ENCODE results near the gene SERPINB3.
"Not testable (repeated sequence)": the region's sequence is repeated elsewhere in the genome, so short reads cannot be mapped to it uniquely, and the experiment has no call there.

SERPINB3 gene

DNA sequence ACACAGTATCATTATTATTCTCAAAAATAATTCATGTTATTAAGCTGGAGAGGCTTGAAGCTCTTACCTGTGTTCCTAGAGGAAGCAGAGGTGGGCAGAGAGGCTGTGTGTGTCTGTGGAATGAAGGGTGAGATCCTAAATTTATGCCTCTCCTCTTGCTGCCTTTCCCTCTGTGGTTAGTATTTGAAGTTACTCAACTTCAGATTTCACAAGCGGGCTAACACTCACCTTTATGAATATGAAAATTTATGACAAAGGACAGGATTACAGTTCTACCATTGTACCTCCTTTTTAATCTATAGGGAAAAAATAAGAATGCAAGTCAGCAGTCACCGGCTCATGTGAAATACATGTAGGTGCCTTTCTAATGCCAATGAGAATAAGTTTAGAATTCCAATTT lies 17.6 kb downstream of the SERPINB3 start, which contains the start of gene SERPINB4:
Gene SERPINB4 (minus strand): TSS at position 115 of the 400 bp plus-strand sequence. CDS start 679 bp downstream, outside the sequence.
- not testable (repeated sequence) for H3K9ac ChIP-seq (ENCODE audit: low read depth, low read length); H3K4me3 ChIP-seq (ENCODE audit: low read depth, low read length); H3K9me3 ChIP-seq (ENCODE audit: control insufficient read depth, insufficient read depth, low read length); H3K27me3 ChIP-seq (ENCODE audit: control insufficient read depth, insufficient read depth, low read length); H3K4me1 ChIP-seq (ENCODE audit: control insufficient read depth, insufficient read depth, low read length); H3K36me3 ChIP-seq (ENCODE audit: control insufficient read depth, insufficient read depth, low read length)

DNA sequence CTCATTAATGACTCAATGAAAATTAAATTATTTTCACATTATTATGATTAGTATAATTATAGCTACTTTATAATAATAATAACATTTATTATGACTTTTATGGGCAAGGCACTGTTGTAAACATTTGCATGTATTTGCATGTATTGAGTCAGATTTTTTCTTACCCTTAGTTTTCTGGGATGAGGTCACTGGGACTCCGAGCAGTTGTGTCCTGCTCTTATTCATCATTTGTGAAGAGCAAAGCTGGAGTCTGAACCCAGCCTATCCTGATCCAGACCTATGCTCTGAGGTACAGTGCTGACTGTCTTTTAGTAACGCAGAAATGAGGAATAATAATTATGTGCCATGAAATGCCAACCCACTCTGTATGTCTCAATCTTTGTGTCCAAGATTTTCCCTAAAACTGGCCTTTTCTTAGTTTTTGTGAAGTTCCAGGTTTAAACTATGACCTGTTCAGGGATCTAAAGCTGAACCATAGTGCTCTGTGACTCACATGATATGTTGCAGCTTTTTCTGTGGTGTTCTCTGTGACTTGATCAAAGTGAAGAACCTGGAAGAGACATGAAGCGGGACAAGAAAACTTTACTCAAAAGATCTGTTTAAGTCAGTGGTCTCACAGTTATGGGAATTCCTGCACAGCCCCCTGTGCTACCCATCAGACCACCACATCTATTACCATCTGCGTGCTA lies 18.9 kb downstream of the SERPINB3 start:
- H3K9ac ChIP-seq (ENCODE audit: low read depth, low read length); H3K9me3 ChIP-seq (ENCODE audit: control insufficient read depth, insufficient read depth, low read length); H3K4me1 ChIP-seq (ENCODE audit: control insufficient read depth, insufficient read depth, low read length); H3K36me3 ChIP-seq (ENCODE audit: control insufficient read depth, insufficient read depth, low read length); H3K4me3 ChIP-seq (ENCODE audit: low read depth, low read length); H3K27me3 ChIP-seq (ENCODE audit: control insufficient read depth, insufficient read depth, low read length): not testable (repeated sequence)

DNA sequence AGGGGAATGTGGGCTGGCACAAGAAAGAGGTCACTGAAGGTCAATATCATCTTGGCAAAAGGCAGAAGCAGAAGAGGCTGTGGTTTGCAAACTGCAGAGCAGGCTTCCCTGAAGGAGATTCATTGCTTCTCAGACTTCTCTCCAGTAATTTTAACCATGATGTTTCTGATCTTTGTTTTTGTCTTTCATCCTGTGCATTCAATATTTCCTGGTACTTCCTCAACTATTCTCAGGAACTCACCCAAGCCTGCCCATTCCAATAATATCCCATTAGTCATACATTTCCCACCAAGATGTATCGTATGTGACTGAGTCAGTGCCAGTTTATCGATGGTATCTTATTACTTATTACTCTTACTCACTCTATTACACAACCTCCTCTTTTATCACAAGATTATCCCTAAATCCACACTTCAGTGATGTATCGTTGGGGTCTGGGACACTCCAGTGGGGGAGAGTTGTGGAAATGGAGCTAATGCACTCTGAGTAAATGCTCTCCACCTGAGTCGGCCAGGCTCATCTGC lies 20.5 kb downstream of the SERPINB3 start:
- not testable (repeated sequence) for H3K27me3 ChIP-seq (ENCODE audit: control insufficient read depth, insufficient read depth, low read length)

DNA sequence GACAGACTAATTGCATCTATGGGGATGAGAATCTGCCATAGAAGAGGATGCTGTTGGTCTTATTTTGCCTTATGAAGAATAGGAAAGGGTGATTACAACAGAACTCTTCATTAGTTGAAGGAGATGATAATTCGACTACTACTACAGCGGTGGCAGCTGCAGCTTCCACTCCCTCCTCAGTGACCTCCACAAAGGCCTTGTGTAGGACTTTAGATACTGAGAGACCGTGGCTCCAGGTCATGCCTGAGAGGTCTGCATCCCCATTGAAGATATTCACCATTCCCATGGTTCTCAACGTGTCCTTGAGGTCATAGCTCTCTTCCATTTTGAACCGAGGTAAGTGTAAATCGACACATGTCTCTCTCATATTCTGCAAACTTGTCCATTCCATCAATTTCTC lies 24.0 kb downstream of the SERPINB3 start:
- Histone ChIP-seq H3K9ac (ENCODE audit: low read depth, low read length) (no peak overlapping the region), H3K4me3 (ENCODE audit: low read depth, low read length) (no peak overlapping the region), H3K4me1 (ENCODE audit: control insufficient read depth, insufficient read depth, low read length) (no peaks in the 10 kb centered on the region), H3K36me3 (ENCODE audit: control insufficient read depth, insufficient read depth, low read length) (no peaks in the 10 kb centered on the region), H3K9me3 (ENCODE audit: control insufficient read depth, insufficient read depth, low read length) (no peaks in the 10 kb centered on the region), H3K27me3 (ENCODE audit: control insufficient read depth, insufficient read depth, low read length) (no peaks in the 10 kb centered on the region)

More for the DNA sequence above, 20.5 kb downstream of the SERPINB3 start:
- H3K4me3 ChIP-seq (ENCODE audit: low read depth, low read length); H3K9me3 ChIP-seq (ENCODE audit: control insufficient read depth, insufficient read depth, low read length); H3K36me3 ChIP-seq (ENCODE audit: control insufficient read depth, insufficient read depth, low read length); H3K4me1 ChIP-seq (ENCODE audit: control insufficient read depth, insufficient read depth, low read length); H3K9ac ChIP-seq (ENCODE audit: low read depth, low read length): not testable (repeated sequence)

DNA sequence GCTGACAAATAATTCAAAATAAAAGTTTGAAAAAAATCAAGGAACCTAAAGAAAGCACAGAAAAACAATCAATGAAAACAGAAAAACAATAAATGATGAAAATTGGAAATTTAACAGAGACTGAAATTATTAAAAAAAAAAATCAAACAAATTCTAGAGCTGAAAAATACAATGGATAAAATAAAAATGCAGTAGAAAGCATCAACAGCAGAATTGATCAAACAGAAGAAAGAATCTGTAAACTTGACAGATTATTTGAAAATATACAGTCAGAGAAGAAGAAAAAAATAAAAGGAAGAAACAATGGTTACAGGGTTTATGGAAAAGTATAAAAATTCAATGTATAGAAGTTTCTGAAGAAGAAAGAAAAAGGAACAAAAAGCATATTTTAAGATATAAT lies 33.9 kb downstream of the SERPINB3 start:
- no peak overlapping the region for H3K4me3 ChIP-seq (ENCODE audit: low read depth, low read length)
- no peaks in the 10 kb centered on the region for H3K27me3 ChIP-seq (ENCODE audit: control insufficient read depth, insufficient read depth, low read length)
- no peaks in the 10 kb centered on the region for H3K36me3 ChIP-seq (ENCODE audit: control insufficient read depth, insufficient read depth, low read length)
- no peaks in the 10 kb centered on the region for H3K4me1 ChIP-seq (ENCODE audit: control insufficient read depth, insufficient read depth, low read length)
- H3K9me3 ChIP-seq (ENCODE audit: control insufficient read depth, insufficient read depth, low read length), result peaks cover 2% of the 10 kb centered on the region
- H3K9ac ChIP-seq (ENCODE audit: low read depth, low read length), result no peak overlapping the region

DNA sequence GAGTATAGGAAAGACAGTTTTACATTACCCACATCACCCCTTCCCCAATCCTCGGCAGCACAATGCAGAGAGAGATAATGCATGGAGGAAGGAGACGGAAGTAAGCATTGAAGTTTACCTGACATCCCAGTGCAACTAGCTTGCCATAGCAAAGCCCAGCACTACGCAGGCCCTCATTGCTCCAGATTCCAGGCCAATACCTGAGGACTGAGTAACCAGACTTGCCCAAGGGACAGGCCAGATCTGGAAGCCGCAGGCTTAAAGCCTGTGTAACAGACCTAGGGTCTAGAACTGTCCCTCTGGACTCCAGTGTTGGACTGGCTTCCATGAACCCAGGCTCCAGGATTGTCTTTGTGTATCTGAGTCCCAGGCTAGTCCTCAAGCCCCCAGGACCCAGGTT lies 35.3 kb downstream of the SERPINB3 start:
- Histone ChIP-seq H3K9ac (ENCODE audit: low read depth, low read length) (no peak overlapping the region), H3K4me3 (ENCODE audit: low read depth, low read length) (no peak overlapping the region), H3K9me3 (ENCODE audit: control insufficient read depth, insufficient read depth, low read length) (peaks cover 2% of the 10 kb centered on the region), H3K4me1 (ENCODE audit: control insufficient read depth, insufficient read depth, low read length) (no peaks in the 10 kb centered on the region), H3K27me3 (ENCODE audit: control insufficient read depth, insufficient read depth, low read length) (no peaks in the 10 kb centered on the region), H3K36me3 (ENCODE audit: control insufficient read depth, insufficient read depth, low read length) (no peaks in the 10 kb centered on the region)

DNA sequence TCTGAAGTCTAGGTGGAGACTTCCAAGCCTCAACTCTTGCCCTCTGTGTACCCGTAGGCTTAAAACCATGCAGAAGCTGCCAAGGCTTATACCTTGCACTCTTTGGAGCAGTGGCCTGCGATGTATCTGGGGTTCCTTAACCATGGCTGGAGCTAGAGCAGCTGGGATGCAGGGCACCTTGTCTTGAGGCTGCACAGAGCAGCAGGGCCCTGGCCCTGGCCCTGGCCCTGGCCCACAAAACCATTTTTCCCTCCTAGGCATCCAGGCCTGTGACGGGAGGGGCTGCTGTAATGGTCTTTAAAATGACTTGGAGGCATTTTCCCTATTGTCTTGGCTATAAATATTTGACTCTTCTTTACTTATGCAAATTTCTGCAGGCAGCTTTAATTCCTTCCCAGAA lies 36.8 kb downstream of the SERPINB3 start:
- no peaks in the 10 kb centered on the region for H3K27me3 ChIP-seq (ENCODE audit: control insufficient read depth, insufficient read depth, low read length)
- no peak overlapping the region for H3K9ac ChIP-seq (ENCODE audit: low read depth, low read length)
- H3K9me3 ChIP-seq (ENCODE audit: control insufficient read depth, insufficient read depth, low read length), result peaks cover 2% of the 10 kb centered on the region
- H3K4me3 ChIP-seq (ENCODE audit: low read depth, low read length), result no peak overlapping the region
- H3K36me3 ChIP-seq (ENCODE audit: control insufficient read depth, insufficient read depth, low read length), result no peaks in the 10 kb centered on the region
- no peaks in the 10 kb centered on the region for H3K4me1 ChIP-seq (ENCODE audit: control insufficient read depth, insufficient read depth, low read length)

DNA sequence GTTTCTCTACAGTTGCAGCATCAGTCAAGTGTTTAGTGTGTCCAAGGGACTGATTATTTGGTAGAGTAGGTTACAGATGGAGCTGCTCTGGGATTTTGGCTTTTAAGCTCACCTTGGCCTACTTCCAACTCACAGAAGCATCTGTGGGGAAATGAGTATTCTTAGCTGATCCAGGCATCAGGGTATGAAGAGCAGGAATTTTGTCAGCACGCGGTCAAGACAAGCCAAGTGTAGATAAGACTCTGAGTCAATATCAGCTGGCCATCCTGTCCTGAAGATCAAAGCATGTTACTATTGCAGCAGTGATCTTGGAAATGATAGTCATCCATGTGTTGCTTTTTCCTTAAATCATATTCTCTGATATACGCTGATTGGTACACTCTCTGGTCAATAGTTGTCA lies 42.0 kb downstream of the SERPINB3 start:
- Histone ChIP-seq H3K36me3 (ENCODE audit: control insufficient read depth, insufficient read depth, low read length) (no peaks in the 10 kb centered on the region), H3K9ac (ENCODE audit: low read depth, low read length) (no peak overlapping the region), H3K27me3 (ENCODE audit: control insufficient read depth, insufficient read depth, low read length) (no peaks in the 10 kb centered on the region), H3K4me1 (ENCODE audit: control insufficient read depth, insufficient read depth, low read length) (peaks cover 5% of the 10 kb centered on the region), H3K4me3 (ENCODE audit: low read depth, low read length) (no peak overlapping the region), H3K9me3 (ENCODE audit: control insufficient read depth, insufficient read depth, low read length) (peaks cover 2% of the 10 kb centered on the region)

DNA sequence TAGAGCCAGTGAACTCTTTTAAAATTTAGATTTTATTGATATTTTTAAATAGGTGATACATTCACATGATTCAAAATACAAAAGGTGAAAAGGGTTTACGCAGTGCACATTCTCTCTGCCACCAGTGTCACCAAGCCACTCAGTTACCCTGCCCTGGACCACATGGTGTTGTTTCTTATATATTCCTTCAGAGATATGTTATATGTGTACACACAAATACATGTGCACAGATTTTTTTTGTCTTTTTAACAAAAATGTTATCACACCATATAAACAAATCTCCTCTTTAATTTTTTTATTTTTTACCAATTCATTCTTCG lies 43.8 kb downstream of the SERPINB3 start:
- H3K4me1 ChIP-seq (ENCODE audit: control insufficient read depth, insufficient read depth, low read length), result peaks cover 5% of the 10 kb centered on the region
- no peaks in the 10 kb centered on the region for H3K9me3 ChIP-seq (ENCODE audit: control insufficient read depth, insufficient read depth, low read length)
- no peaks in the 10 kb centered on the region for H3K36me3 ChIP-seq (ENCODE audit: control insufficient read depth, insufficient read depth, low read length)
- H3K27me3 ChIP-seq (ENCODE audit: control insufficient read depth, insufficient read depth, low read length), result no peaks in the 10 kb centered on the region
- H3K4me3 ChIP-seq (ENCODE audit: low read depth, low read length), result no peak overlapping the region
- H3K9ac ChIP-seq (ENCODE audit: low read depth, low read length), result no peak overlapping the region

DNA sequence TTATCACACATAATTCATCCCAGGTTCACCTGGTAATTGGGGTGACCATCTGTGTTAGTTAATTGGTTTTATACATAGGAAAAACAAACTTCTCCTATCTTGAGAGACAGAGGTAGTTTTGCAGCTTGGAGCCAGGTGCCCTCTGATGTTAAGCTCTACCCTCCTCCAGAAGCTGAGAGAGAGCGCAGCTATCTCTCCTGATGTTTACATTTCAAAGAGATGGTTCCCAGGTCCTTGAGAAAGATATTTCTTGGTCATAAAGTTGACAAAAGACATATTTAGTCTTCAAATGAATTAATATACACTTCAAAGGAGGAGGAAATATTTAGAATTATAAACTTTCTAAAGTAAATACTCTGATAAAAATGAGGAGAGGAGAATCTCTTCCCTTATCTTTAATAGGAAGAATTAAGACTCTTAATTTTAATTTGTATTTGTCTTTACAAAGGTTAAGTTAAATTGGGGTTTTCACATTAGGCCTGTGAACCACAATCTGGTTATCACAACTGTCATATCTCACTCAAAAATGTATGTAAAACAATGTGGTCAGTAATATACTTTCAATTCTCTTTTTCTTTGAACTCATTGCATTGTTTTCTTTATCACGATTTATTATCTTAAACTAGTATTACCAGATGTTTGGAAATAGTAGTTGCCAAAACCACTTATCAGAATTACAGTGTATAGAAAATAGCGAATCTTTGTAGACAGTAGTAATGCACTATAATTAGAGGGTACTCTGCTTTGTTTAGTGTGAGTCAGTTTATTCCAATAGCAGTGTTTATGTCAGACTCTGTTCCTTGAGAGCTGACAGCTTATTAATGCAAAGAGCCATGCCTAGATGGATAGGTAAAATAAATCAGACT lies 44.4 kb downstream of the SERPINB3 start:
- Histone ChIP-seq H3K27me3 (ENCODE audit: control insufficient read depth, insufficient read depth, low read length) (no peaks in the 10 kb centered on the region), H3K36me3 (ENCODE audit: control insufficient read depth, insufficient read depth, low read length) (no peaks in the 10 kb centered on the region), H3K9ac (ENCODE audit: low read depth, low read length) (no peak overlapping the region), H3K9me3 (ENCODE audit: control insufficient read depth, insufficient read depth, low read length) (no peaks in the 10 kb centered on the region), H3K4me1 (ENCODE audit: control insufficient read depth, insufficient read depth, low read length) (peaks cover 5% of the 10 kb centered on the region), H3K4me3 (ENCODE audit: low read depth, low read length) (no peak overlapping the region)

DNA sequence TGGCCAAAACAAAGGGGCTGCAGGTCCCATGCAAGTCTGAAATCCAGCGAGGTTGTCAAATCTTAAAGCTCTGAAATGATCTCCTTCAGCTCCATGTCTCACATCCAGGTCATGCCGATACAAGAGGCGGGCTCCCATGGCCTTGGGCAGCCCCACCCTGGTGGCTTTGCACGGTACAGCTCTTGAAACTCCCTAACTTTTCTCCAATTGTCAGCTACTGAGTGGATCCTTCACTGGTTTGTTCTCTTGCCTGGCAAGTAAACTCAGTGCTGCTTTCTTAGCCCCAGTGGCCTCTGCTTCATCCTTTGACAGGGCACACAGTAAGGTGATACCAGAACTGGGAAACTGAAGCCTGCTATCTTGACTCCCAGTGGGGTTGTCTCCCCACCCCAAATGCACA lies 48.3 kb downstream of the SERPINB3 start:
- Histone ChIP-seq H3K9me3 (ENCODE audit: control insufficient read depth, insufficient read depth, low read length) (no peaks in the 10 kb centered on the region), H3K4me1 (ENCODE audit: control insufficient read depth, insufficient read depth, low read length) (peaks cover 5% of the 10 kb centered on the region), H3K9ac (ENCODE audit: low read depth, low read length) (no peak overlapping the region), H3K27me3 (ENCODE audit: control insufficient read depth, insufficient read depth, low read length) (no peaks in the 10 kb centered on the region), H3K4me3 (ENCODE audit: low read depth, low read length) (no peak overlapping the region), H3K36me3 (ENCODE audit: control insufficient read depth, insufficient read depth, low read length) (no peaks in the 10 kb centered on the region)

DNA sequence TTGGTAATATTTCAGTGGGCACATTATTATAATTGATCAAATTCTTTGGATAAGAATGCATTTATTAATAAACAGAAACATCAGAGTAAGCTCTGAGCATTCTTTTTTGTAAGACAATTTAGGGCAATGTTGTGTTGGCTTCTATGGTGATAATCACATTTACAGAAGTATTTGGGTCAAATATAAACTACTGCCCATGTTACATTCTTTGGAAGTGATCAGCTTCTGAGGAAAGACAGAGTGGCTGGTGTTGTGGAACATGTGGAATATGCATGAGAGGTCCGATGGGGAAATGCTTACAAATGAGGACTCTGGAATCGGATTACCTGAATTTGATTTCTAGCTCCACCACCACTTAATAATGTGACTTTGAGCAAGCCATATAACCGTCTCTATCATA lies 55.2 kb downstream of the SERPINB3 start:
- Histone ChIP-seq H3K4me3 (ENCODE audit: low read depth, low read length) (no peak overlapping the region), H3K27me3 (ENCODE audit: control insufficient read depth, insufficient read depth, low read length) (no peaks in the 10 kb centered on the region), H3K4me1 (ENCODE audit: control insufficient read depth, insufficient read depth, low read length) (no peaks in the 10 kb centered on the region), H3K9ac (ENCODE audit: low read depth, low read length) (no peak overlapping the region), H3K36me3 (ENCODE audit: control insufficient read depth, insufficient read depth, low read length) (no peaks in the 10 kb centered on the region), H3K9me3 (ENCODE audit: control insufficient read depth, insufficient read depth, low read length) (no peaks in the 10 kb centered on the region)
